Activated T-helper 1 cell treated with anti-CD3 and anti-CD28 coated beads, Interleukin-12 subunit alpha, Interleukin-12 subunit beta, Interleukin-2, Interleukin-4 antibody, amounts not matched to agents 30 ng/mL and 10 ng/mL and 1 ng/mL, durations not matched to agents 14 hours and 24 hours and 36 hours (primary cell): Measurements from ENCODE around the gene PRTFDC1. TPM values are rescaled to one million over a fixed set of nuclear protein-coding genes. Genes with fewer than 3 reads are reported as not detected.

Source experiments
- DNase-seq: peaks from one replicate; pipeline ENCODE4 v3.0.0; 2021; ENCODE audit warnings: low spot score
- H3K27ac Mint-ChIP-seq: one replicate; pipeline ENCODE4 v1.8.0; 2021; ENCODE audit warnings: mild to moderate bottlenecking, mixed read lengths
- H3K27me3 Mint-ChIP-seq: one replicate; pipeline ENCODE4 v1.8.0; 2022; ENCODE audit warnings: mild to moderate bottlenecking, moderate library complexity, mixed read lengths; ENCODE audit not compliant: insufficient read depth
- H3K36me3 Mint-ChIP-seq: one replicate; pipeline ENCODE4 v1.8.0; 2021; ENCODE audit warnings: low read depth, mixed read lengths
- H3K4me1 Mint-ChIP-seq: one replicate; pipeline ENCODE4 v1.8.0; 2021; ENCODE audit warnings: low read depth, mixed read lengths
- H3K4me3 Mint-ChIP-seq: one replicate; pipeline ENCODE4 v1.8.0; 2021; ENCODE audit warnings: mild to moderate bottlenecking, moderate library complexity, mixed read lengths
- H3K9me3 Mint-ChIP-seq: one replicate; pipeline ENCODE4 v1.8.0; 2021; ENCODE audit warnings: mixed read lengths
- intact Hi-C: fragments of 100-400 bp; cut with micrococcal nuclease; formaldehyde crosslinking; loops from one replicate; pipeline ENCODE4 v1.15.1; 2024
- total RNA-seq: library from RNA; stranded (reverse); gene quantifications from 2 replicates; pipeline ENCODE4 v1.2.3, GENCODE V29; 2022

Gene PRTFDC1
- total RNA-seq, 1 donor from 2014 or later: 0.57 TPM

GRCh38 chr10:24800861-24801260 is 151.5 kb downstream of the PRTFDC1 start:
- Mint-ChIP-seq H3K9me3 (no peaks in the 10 kb centered on the region), H3K36me3 (no peaks in the 10 kb centered on the region), H3K27me3 (peaks cover 5% of the 10 kb centered on the region), H3K27ac (no peak overlapping the region), H3K4me3 (no peak overlapping the region), H3K4me1 (no peaks in the 10 kb centered on the region)
- intact Hi-C loops: no loop called here
- no peak for DNase-seq

Other genes with a start within 250 kb of the PRTFDC1 start
- gene ARHGAP21, start 228.7 kb downstream of the PRTFDC1 start, total RNA-seq: 51.1 and 59.4 TPM in 2 replicates
- not detected in 2 replicates for gene ENKUR, start 63.6 kb upstream of the PRTFDC1 start, total RNA-seq
- gene THNSL1, start 64.0 kb upstream of the PRTFDC1 start, total RNA-seq: 3.0 and 3.1 TPM in 2 replicates
- not detected in 2 replicates for gene GPR158, start 222.4 kb upstream of the PRTFDC1 start, total RNA-seq